ENCODE results near the gene GALNT2.

GALNT2 gene

DNA sequence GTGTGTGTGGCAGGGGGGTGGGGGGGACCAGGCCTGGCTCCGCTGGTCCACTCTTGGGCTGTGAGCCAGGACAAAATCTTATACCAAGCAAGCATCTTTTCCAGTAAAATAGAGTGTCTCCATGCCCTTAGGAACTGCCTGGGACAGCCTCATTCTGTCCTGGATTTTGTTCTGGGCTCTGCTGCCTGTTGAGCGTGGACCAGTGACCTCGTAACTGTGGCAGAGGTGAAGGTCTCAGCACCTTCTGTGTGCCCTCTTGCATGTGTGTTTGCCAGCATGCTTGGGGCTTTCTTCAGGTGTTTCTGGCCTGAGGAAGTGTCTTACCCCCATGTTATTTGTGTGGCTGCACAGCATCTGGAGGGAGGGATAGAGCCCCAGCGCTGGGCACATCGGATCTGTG lies 45.7 kb downstream of the GALNT2 start:
- H3K4me1 ChIP-seq (ENCODE audit: control insufficient read depth in 1 of 2, insufficient read depth in 1 of 2, low read depth in 1 of 2, low read length in 1 of 2), result peaks cover 4 to 16% of the 10 kb centered on the region in 2 experiments
- peak overlapping the region; percentile 18 for H3K27ac ChIP-seq
- TF ChIP-seq, protein P1, sequence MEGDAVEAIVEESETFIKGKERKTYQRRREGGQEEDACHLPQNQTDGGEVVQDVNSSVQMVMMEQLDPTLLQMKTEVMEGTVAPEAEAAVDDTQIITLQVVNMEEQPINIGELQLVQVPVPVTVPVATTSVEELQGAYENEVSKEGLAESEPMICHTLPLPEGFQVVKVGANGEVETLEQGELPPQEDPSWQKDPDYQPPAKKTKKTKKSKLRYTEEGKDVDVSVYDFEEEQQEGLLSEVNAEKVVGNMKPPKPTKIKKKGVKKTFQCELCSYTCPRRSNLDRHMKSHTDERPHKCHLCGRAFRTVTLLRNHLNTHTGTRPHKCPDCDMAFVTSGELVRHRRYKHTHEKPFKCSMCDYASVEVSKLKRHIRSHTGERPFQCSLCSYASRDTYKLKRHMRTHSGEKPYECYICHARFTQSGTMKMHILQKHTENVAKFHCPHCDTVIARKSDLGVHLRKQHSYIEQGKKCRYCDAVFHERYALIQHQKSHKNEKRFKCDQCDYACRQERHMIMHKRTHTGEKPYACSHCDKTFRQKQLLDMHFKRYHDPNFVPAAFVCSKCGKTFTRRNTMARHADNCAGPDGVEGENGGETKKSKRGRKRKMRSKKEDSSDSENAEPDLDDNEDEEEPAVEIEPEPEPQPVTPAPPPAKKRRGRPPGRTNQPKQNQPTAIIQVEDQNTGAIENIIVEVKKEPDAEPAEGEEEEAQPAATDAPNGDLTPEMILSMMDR (IDR thresholded peaks at IDR 0.05), result no peak
- H3K27me3 ChIP-seq, result no peaks in the 10 kb centered on the region
- H3K9me3 ChIP-seq, result no peaks in the 10 kb centered on the region
- peaks cover 11% of the 10 kb centered on the region for H3K36me3 ChIP-seq
- no peak overlapping the region for H3K4me3 ChIP-seq (ENCODE audit: low read depth in 1 of 2, low read length in 1 of 2)

DNA sequence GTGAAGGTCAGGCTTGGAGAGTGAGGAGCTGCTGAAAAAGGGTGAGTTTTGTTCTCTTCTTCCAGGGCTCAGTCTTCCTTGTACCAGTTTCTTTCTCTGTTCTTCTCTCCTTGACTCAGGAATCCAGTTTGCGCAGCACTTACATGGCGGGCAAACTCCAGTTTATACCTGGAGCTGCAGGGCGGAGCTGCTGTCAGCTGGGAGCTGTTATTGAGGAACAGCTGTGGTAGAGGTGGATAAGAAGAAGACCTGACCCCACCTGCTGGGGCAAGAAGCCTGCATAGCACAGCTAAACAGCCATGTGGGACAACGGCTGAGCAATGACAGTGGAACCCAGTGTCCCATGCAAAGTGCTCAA lies 46.2 kb downstream of the GALNT2 start:
- no peak overlapping the region for H3K4me3 ChIP-seq (ENCODE audit: low read depth in 1 of 2, low read length in 1 of 2)
- H3K4me1 ChIP-seq (ENCODE audit: control insufficient read depth in 1 of 2, insufficient read depth in 1 of 2, low read depth in 1 of 2, low read length in 1 of 2), result peaks cover 4 to 16% of the 10 kb centered on the region in 2 experiments
- H3K36me3 ChIP-seq, result peaks cover 11% of the 10 kb centered on the region
- H3K27ac ChIP-seq, result no peak overlapping the region
- H3K9me3 ChIP-seq, result no peaks in the 10 kb centered on the region
- H3K27me3 ChIP-seq, result no peaks in the 10 kb centered on the region
- TF ChIP-seq, protein P1 (IDR thresholded peaks at IDR 0.05), result no peak

DNA sequence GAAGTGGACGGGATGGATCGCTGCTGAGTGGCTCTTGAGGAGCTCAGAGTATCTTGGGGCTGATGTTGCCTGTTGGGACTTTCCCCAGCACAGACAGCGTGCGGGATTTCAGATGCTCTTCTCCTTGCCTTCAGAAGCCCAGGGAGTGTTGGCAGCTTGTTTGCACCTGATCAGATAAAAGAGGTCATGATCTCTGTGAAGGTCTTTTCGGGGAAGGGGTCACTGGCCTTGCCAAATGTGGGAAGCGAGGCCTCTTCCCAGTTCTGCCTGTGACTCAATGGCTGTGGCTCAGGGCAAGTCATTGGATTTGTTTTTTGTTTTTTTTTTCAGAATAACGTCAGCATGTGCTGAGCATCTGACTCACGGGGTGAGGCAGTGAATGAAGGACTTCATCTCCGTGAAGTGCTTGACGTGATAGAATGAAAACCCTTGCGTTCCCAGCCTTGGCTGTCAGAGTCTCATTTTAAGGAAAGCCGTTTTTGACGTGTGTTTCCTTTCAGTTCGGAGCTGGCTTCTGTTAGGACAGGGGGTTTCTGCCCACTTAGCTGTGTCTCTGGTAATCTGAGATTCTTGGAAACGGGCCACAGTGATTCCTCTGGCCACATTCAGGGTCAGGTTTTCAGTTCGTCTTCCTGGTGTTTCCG lies 46.7 kb downstream of the GALNT2 start:
- TF ChIP-seq, protein P1 (IDR thresholded peaks at IDR 0.05), result no peak
- Histone ChIP-seq H3K9me3 (no peaks in the 10 kb centered on the region), H3K4me3 (ENCODE audit: low read depth in 1 of 2, low read length in 1 of 2) (no peak overlapping the region), H3K36me3 (peaks cover 11% of the 10 kb centered on the region), H3K27ac (no peak overlapping the region), H3K4me1 (ENCODE audit: control insufficient read depth in 1 of 2, insufficient read depth in 1 of 2, low read depth in 1 of 2, low read length in 1 of 2) (peaks cover 4 to 16% of the 10 kb centered on the region in 2 experiments), H3K27me3 (no peaks in the 10 kb centered on the region)

DNA sequence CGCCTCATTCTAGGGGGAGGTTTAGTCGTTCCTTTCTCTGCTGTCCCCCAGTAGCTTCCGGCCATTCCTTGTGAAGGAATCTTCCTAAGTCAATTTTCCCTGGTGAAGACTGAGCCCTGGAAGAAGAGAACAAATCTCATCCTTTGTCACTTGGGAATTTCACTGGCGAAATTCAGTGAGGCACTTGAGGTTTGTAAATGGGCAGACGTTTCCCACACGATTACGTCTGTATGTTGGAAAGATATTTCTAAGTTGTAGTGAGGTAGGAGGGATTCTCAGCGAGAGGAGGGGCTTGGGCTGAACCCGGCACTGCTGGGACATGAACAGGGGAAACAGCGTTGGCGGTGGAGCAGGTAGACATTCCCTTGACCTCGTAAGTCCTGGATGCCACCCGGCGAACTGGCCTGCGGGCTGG lies 47.2 kb downstream of the GALNT2 start:
- Histone ChIP-seq H3K9me3 (no peaks in the 10 kb centered on the region), H3K27me3 (no peaks in the 10 kb centered on the region), H3K4me3 (ENCODE audit: low read depth in 1 of 2, low read length in 1 of 2) (no peak overlapping the region), H3K36me3 (peaks cover 11% of the 10 kb centered on the region), H3K4me1 (ENCODE audit: control insufficient read depth in 1 of 2, insufficient read depth in 1 of 2, low read depth in 1 of 2, low read length in 1 of 2) (peaks cover 4 to 16% of the 10 kb centered on the region in 2 experiments), H3K27ac (no peak overlapping the region)
- TF ChIP-seq, protein P1 (IDR thresholded peaks at IDR 0.05), result no peak

DNA sequence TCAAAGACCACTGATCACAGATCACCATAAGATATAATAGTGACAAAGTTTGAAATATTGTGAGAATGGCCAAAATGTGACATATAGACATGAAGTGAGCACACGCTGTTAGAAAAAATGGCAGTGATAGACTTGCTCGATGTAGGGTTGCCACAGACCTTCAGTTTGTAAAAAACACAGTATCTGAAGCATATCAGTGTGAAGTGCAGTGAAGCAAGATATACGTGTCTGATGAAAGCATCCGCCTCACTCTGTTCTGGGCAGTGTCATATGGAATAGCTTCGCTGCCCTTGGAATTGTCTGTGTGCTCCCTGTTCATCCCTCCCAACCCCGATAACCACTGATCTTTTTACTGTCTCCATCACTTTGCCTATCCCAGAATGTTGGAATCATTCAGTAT lies 50.7 kb downstream of the GALNT2 start:
- Histone ChIP-seq H3K27ac (no peak overlapping the region), H3K36me3 (peaks cover 16% of the 10 kb centered on the region), H3K4me3 (ENCODE audit: low read depth in 1 of 2, low read length in 1 of 2) (no peak overlapping the region), H3K9me3 (no peaks in the 10 kb centered on the region), H3K4me1 (ENCODE audit: control insufficient read depth in 1 of 2, insufficient read depth in 1 of 2, low read depth in 1 of 2, low read length in 1 of 2) (peaks cover 0 to 7% of the 10 kb centered on the region in 2 experiments), H3K27me3 (no peaks in the 10 kb centered on the region)
- TF ChIP-seq, protein P1 (IDR thresholded peaks at IDR 0.05), result no peak
